ENCODE results near the gene CAMSAP3. TPM values are rescaled to one million over a fixed set of nuclear protein-coding genes. Genes with fewer than 3 reads are reported as not detected.

The CAMSAP3 gene
- total RNA-seq, 1 donor from 2014 or later: 12.8 TPM

- TF ChIP-seq POLR2A (IDR thresholded peaks at IDR 0.05) (no peak), POLR2AphosphoS5 (IDR thresholded peaks at IDR 0.05; ENCODE audit: insufficient read depth in 1 of 2, low read depth in 1 of 2) (no peak), CTCF (IDR thresholded peaks at IDR 0.05) (no peak)
- H3K27ac ChIP-seq: no peak overlapping the region
- intact Hi-C loops (cut with DNase I): no loop called here
- DNase-seq (ENCODE audit: extremely low spot score in 2 of 2): no peak
- no peak overlapping the region for H3K4me3 ChIP-seq
- H3K9me3 ChIP-seq: no peaks in the 10 kb centered on the region
- peaks cover 8% of the 10 kb centered on the region for H3K27me3 ChIP-seq
- H3K36me3 ChIP-seq: no peaks in the 10 kb centered on the region
- peaks cover 6% of the 10 kb centered on the region for H3K4me1 ChIP-seq
Observed at GRCh38 chr19:7638802-7639465, 43.3 kb downstream of the CAMSAP3 start.

- DNase-seq (ENCODE audit: extremely low spot score in 2 of 2): no peak
- TF ChIP-seq POLR2A (IDR thresholded peaks at IDR 0.05) (no peak), CTCF (IDR thresholded peaks at IDR 0.05) (no peak), POLR2AphosphoS5 (IDR thresholded peaks at IDR 0.05; ENCODE audit: insufficient read depth in 1 of 2, low read depth in 1 of 2) (no peak)
- no peaks in the 10 kb centered on the region for H3K36me3 ChIP-seq
- H3K27me3 ChIP-seq: peaks cover 8% of the 10 kb centered on the region
- H3K4me3 ChIP-seq: no peak overlapping the region
- H3K27ac ChIP-seq: no peak overlapping the region
- no peaks in the 10 kb centered on the region for H3K9me3 ChIP-seq
- peaks cover 6% of the 10 kb centered on the region for H3K4me1 ChIP-seq
- intact Hi-C loops (cut with DNase I): no loop called here
Observed at GRCh38 chr19:7639863-7640348, 44.2 kb downstream of the CAMSAP3 start.

GRCh38 chr19:7640803-7641202, 45.1 kb downstream of the CAMSAP3 start:
- no peaks in the 10 kb centered on the region for H3K36me3 ChIP-seq
- no peaks in the 10 kb centered on the region for H3K9me3 ChIP-seq
- DNase-seq (ENCODE audit: extremely low spot score in 2 of 2): no peak
- TF ChIP-seq CTCF (IDR thresholded peaks at IDR 0.05) (no peak), POLR2A (IDR thresholded peaks at IDR 0.05) (no peak), POLR2AphosphoS5 (IDR thresholded peaks at IDR 0.05; ENCODE audit: insufficient read depth in 1 of 2, low read depth in 1 of 2) (no peak)
- H3K27me3 ChIP-seq: peaks cover 8% of the 10 kb centered on the region
- intact Hi-C loops (cut with DNase I): no loop called here
- H3K4me3 ChIP-seq: no peak overlapping the region
- peaks cover 6% of the 10 kb centered on the region for H3K4me1 ChIP-seq
- no peak overlapping the region for H3K27ac ChIP-seq

GRCh38 chr19:7641290-7642276, 45.9 kb downstream of the CAMSAP3 start:
- intact Hi-C loops (cut with DNase I): no loop called here
- no peaks in the 10 kb centered on the region for H3K9me3 ChIP-seq
- no peak overlapping the region for H3K27ac ChIP-seq
- DNase-seq (ENCODE audit: extremely low spot score in 2 of 2): no peak
- H3K27me3 ChIP-seq: peaks cover 8% of the 10 kb centered on the region
- H3K36me3 ChIP-seq: no peaks in the 10 kb centered on the region
- no peak overlapping the region for H3K4me3 ChIP-seq
- TF ChIP-seq POLR2A (IDR thresholded peaks at IDR 0.05) (no peak), CTCF (IDR thresholded peaks at IDR 0.05) (no peak), POLR2AphosphoS5 (IDR thresholded peaks at IDR 0.05; ENCODE audit: insufficient read depth in 1 of 2, low read depth in 1 of 2) (no peak)
- H3K4me1 ChIP-seq: peaks cover 6% of the 10 kb centered on the region
